GM23338 (cell line): ENCODE measurements around the gene CEP70. TPM values are rescaled to one million over a fixed set of nuclear protein-coding genes. Genes with fewer than 3 reads are reported as not detected.

Experiments used
- ATAC-seq: fragments of 200-7000 bp; cut with Tn5 transposase; 3 replicates; pipeline ENCODE4 v1.9.1; 2020
- DNase-seq: peaks from one replicate; pipeline ENCODE4 v3.0.0-alpha.2; 2015; ENCODE audit warnings: low spot score
- H2AFZ ChIP-seq: fragments of 200-600 bp; sonication (generic); 2 replicates; pipeline ENCODE4 v1.8.0; 2016; ENCODE audit warnings: antibody characterized with exemption, mild to moderate bottlenecking, moderate library complexity
- H3F3A ChIP-seq: fragments of 200-600 bp; sonication (generic); replicated peaks from 2 replicates; pipeline ENCODE4 v1.8.0; 2017; ENCODE audit warnings: antibody characterized with exemption, mixed run types, low read depth
- H3K27ac ChIP-seq: fragments of 200-600 bp; sonication (generic); 2 replicates; pipeline ENCODE4 v1.6.1; 2016; ENCODE audit warnings: low read depth
- H3K27me3 ChIP-seq: fragments of 200-600 bp; sonication (generic); 2 replicates; pipeline ENCODE4 v1.8.0; 2016; ENCODE audit warnings: mild to moderate bottlenecking, mixed run types, moderate library complexity; ENCODE audit not compliant: insufficient read depth
- H3K36me3 ChIP-seq: fragments of 200-600 bp; sonication (generic); 2 replicates; pipeline ENCODE4 v1.8.0; 2016; ENCODE audit warnings: mild to moderate bottlenecking; ENCODE audit not compliant: insufficient read depth
- H3K4me1 ChIP-seq: fragments of 200-600 bp; sonication (generic); 2 replicates; pipeline ENCODE4 v1.8.0; 2016; ENCODE audit warnings: mild to moderate bottlenecking, moderate library complexity; ENCODE audit not compliant: insufficient read depth
- H3K4me2 ChIP-seq: fragments of 200-600 bp; sonication (generic); 2 replicates; pipeline ENCODE4 v1.7.1; 2017; ENCODE audit warnings: mixed run types
- H3K4me3 ChIP-seq: fragments of 200-600 bp; sonication (generic); 2 replicates; pipeline ENCODE4 v1.6.1; 2016; ENCODE audit warnings: mixed run types
- H3K79me2 ChIP-seq: fragments of 200-600 bp; sonication (generic); replicated peaks from 2 replicates; pipeline ENCODE4 v1.8.0; 2017; ENCODE audit warnings: mild to moderate bottlenecking; ENCODE audit not compliant: insufficient read depth
- H3K9me2 ChIP-seq: fragments of 200-600 bp; sonication (generic); 2 replicates; pipeline ENCODE4 v1.8.0; 2017; ENCODE audit not compliant: insufficient read depth
- H4K20me1 ChIP-seq: fragments of 200-600 bp; sonication (generic); replicated peaks from 2 replicates; pipeline ENCODE4 v1.8.0; 2017; ENCODE audit warnings: mild to moderate bottlenecking; ENCODE audit not compliant: insufficient read depth
- H3K27ac Mint-ChIP-seq: 2 replicates; pipeline ENCODE4 v1.8.0; 2020; ENCODE audit warnings: inconsistent platforms, mild to moderate bottlenecking, moderate library complexity, mixed read lengths
- H3K27me3 Mint-ChIP-seq: 3 replicates; pipeline ENCODE4 v1.8.0; 2022; ENCODE audit warnings: low read depth, mild to moderate bottlenecking, moderate library complexity, mixed read lengths, inconsistent platforms; ENCODE audit not compliant: insufficient read depth, poor library complexity
- H3K36me3 Mint-ChIP-seq: 3 replicates; pipeline ENCODE4 v1.8.0; 2021; ENCODE audit warnings: low read depth, mild to moderate bottlenecking, inconsistent platforms, moderate library complexity, mixed read lengths
- H3K4me1 Mint-ChIP-seq: 3 replicates; pipeline ENCODE4 v1.8.0; 2020; ENCODE audit warnings: mild to moderate bottlenecking, inconsistent platforms, mixed read lengths
- H3K4me3 Mint-ChIP-seq: 3 replicates; pipeline ENCODE4 v1.8.0; 2021; ENCODE audit warnings: moderate library complexity, mild to moderate bottlenecking, inconsistent platforms, mixed read lengths
- H3K9me3 Mint-ChIP-seq: 3 replicates; pipeline ENCODE4 v1.8.0; 2020; ENCODE audit warnings: moderate library complexity, mild to moderate bottlenecking, inconsistent platforms, mixed read lengths
- CREB1 ChIP-seq: fragments of 250-450 bp; sonication (Bioruptor Pico); IDR thresholded peaks from 2 replicates; pipeline ENCODE4 v1.5.0; 2020; ENCODE audit warnings: low read depth, mild to moderate bottlenecking, moderate library complexity
- EZH2 ChIP-seq: fragments of 200-600 bp; sonication (generic); IDR thresholded peaks from one replicate; pipeline ENCODE4 v1.8.0; 2017; ENCODE audit warnings: antibody characterized with exemption, mild to moderate bottlenecking, low read depth; ENCODE audit not compliant: unreplicated experiment
- EZH2phosphoT487 ChIP-seq: fragments of 200-600 bp; sonication (generic); IDR thresholded peaks from one replicate; pipeline ENCODE4 v1.8.1; 2018; ENCODE audit warnings: antibody characterized with exemption; ENCODE audit not compliant: unreplicated experiment
- JUNB ChIP-seq: IDR thresholded peaks from one replicate; pipeline ENCODE4 v1.6.1; 2016; ENCODE audit warnings: antibody characterized with exemption; ENCODE audit not compliant: unreplicated experiment
- NANOG ChIP-seq: IDR thresholded peaks from 2 replicates; pipeline ENCODE4 v1.6.1; 2016; ENCODE audit warnings: antibody characterized with exemption, borderline replicate concordance
- POLR2AphosphoS5 ChIP-seq: IDR thresholded peaks from 2 replicates; pipeline ENCODE4 v1.6.1; 2016; ENCODE audit warnings: antibody characterized with exemption, low read depth
- STAT1 ChIP-seq: IDR thresholded peaks from one replicate; pipeline ENCODE4 v1.6.1; 2016; ENCODE audit warnings: antibody characterized with exemption; ENCODE audit not compliant: unreplicated experiment
- ZNF114 ChIP-seq: fragments of 250-450 bp; sonication (Bioruptor Pico); IDR thresholded peaks from 2 replicates; pipeline ENCODE4 v1.5.0; 2020; ENCODE audit warnings: mild to moderate bottlenecking, moderate library complexity
- ZNF331 ChIP-seq: fragments of 250-450 bp; sonication (Bioruptor Pico); IDR thresholded peaks from 2 replicates; pipeline ENCODE4 v1.5.0; 2020; ENCODE audit warnings: low read depth, mild to moderate bottlenecking, moderate library complexity
- polyA plus RNA-seq: library from polyadenylated mRNA; unstranded; fragments of >200 nt; fragmentation: Nextera tagmentation; extraction: Ambion mirVana; gene quantifications from 2 replicates; pipeline ENCODE4 v1.2.1, GENCODE V29; 2016
- total RNA-seq: library from RNA; depleted of rRNA; stranded (reverse); fragments of >200 nt; shearing (Covaris generic); gene quantifications from 2 replicates; pipeline ENCODE4 v1.2.3, GENCODE V29; 2014
- TF ChIP-seq, protein P1 (sequence below): fragments of 250-450 bp; sonication (Bioruptor Pico); IDR thresholded peaks from 2 replicates; pipeline ENCODE4 v1.5.0; 2020; ENCODE audit warnings: mild to moderate bottlenecking, moderate library complexity
- TF ChIP-seq, protein P2 (sequence below), 2 experiments: fragments of 200-600 bp in 1 of 2; sonication (generic) in 1 of 2; conservative IDR thresholded peaks; 2 replicates each; pipeline versions ENCODE4 v1.5.1 to v1.6.1; 2016 to 2017; ENCODE audit warnings: antibody characterized with exemption in 2 of 2, low read depth in 2 of 2, mild to moderate bottlenecking in 2 of 2, moderate library complexity in 1 of 2
- TF ChIP-seq, protein P3 (sequence below): IDR thresholded peaks from 2 replicates; pipeline ENCODE4 v1.6.1; 2016; ENCODE audit warnings: antibody characterized with exemption

CEP70 gene
- total and polyA plus RNA-seq, 2 experiments from 2014 or later: 28.8 to 31.4 TPM

DNA sequence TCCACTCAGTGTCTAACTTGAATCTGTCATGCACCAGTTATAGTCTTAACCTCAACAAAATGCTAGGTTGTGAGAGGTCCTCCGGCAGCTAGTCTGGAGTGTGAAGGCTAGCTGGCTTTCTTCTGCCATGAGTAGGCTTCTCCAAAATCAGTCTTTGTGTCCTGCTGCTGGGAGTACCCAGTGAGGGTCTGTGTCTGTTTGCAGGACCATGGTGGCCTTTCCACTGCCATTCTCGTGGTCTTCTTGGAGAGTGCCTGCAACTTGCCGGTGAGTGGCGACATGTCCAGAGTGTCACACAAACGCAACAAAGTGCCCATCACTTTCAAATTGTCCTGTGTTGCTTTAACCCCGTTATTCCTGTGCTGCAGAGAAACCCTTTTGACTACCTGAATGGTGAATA is 125.6 kb downstream of the CEP70 start:
- no peaks in the 10 kb centered on the region for H3K9me3 Mint-ChIP-seq
- no peaks in the 10 kb centered on the region for H3K27me3 ChIP-seq
- H3K4me3 ChIP-seq: no peak overlapping the region
- no peaks in the 10 kb centered on the region for H3K4me1 ChIP-seq
- H3K9me2 ChIP-seq: no peaks in the 10 kb centered on the region
- H3K4me2 ChIP-seq: no peak overlapping the region
- no peaks in the 10 kb centered on the region for H3K36me3 ChIP-seq
- H3K27ac Mint-ChIP-seq: no peak overlapping the region
- H3F3A ChIP-seq: no peaks in the 10 kb centered on the region
- peaks cover 6% of the 10 kb centered on the region; the same call in 2 of the 3 replicates for H3K4me1 Mint-ChIP-seq
- no peak for DNase-seq
- H2AFZ ChIP-seq: no peak overlapping the region
- 0 out of 2 replicates have a peak, but pooled peaks cover 3% of the 10 kb centered on the region for H4K20me1 ChIP-seq
- TF ChIP-seq ZNF114 (CRISPR knock-in tag) (no peak), JUNB (no peak), NANOG (no peak), CREB1 (CRISPR knock-in tag) (no peak), EZH2 (no peak), EZH2phosphoT487 (no peak), STAT1 (no peak), ZNF331 (CRISPR knock-in tag) (no peak), POLR2AphosphoS5 (no peak)
- TF ChIP-seq, protein P1, sequence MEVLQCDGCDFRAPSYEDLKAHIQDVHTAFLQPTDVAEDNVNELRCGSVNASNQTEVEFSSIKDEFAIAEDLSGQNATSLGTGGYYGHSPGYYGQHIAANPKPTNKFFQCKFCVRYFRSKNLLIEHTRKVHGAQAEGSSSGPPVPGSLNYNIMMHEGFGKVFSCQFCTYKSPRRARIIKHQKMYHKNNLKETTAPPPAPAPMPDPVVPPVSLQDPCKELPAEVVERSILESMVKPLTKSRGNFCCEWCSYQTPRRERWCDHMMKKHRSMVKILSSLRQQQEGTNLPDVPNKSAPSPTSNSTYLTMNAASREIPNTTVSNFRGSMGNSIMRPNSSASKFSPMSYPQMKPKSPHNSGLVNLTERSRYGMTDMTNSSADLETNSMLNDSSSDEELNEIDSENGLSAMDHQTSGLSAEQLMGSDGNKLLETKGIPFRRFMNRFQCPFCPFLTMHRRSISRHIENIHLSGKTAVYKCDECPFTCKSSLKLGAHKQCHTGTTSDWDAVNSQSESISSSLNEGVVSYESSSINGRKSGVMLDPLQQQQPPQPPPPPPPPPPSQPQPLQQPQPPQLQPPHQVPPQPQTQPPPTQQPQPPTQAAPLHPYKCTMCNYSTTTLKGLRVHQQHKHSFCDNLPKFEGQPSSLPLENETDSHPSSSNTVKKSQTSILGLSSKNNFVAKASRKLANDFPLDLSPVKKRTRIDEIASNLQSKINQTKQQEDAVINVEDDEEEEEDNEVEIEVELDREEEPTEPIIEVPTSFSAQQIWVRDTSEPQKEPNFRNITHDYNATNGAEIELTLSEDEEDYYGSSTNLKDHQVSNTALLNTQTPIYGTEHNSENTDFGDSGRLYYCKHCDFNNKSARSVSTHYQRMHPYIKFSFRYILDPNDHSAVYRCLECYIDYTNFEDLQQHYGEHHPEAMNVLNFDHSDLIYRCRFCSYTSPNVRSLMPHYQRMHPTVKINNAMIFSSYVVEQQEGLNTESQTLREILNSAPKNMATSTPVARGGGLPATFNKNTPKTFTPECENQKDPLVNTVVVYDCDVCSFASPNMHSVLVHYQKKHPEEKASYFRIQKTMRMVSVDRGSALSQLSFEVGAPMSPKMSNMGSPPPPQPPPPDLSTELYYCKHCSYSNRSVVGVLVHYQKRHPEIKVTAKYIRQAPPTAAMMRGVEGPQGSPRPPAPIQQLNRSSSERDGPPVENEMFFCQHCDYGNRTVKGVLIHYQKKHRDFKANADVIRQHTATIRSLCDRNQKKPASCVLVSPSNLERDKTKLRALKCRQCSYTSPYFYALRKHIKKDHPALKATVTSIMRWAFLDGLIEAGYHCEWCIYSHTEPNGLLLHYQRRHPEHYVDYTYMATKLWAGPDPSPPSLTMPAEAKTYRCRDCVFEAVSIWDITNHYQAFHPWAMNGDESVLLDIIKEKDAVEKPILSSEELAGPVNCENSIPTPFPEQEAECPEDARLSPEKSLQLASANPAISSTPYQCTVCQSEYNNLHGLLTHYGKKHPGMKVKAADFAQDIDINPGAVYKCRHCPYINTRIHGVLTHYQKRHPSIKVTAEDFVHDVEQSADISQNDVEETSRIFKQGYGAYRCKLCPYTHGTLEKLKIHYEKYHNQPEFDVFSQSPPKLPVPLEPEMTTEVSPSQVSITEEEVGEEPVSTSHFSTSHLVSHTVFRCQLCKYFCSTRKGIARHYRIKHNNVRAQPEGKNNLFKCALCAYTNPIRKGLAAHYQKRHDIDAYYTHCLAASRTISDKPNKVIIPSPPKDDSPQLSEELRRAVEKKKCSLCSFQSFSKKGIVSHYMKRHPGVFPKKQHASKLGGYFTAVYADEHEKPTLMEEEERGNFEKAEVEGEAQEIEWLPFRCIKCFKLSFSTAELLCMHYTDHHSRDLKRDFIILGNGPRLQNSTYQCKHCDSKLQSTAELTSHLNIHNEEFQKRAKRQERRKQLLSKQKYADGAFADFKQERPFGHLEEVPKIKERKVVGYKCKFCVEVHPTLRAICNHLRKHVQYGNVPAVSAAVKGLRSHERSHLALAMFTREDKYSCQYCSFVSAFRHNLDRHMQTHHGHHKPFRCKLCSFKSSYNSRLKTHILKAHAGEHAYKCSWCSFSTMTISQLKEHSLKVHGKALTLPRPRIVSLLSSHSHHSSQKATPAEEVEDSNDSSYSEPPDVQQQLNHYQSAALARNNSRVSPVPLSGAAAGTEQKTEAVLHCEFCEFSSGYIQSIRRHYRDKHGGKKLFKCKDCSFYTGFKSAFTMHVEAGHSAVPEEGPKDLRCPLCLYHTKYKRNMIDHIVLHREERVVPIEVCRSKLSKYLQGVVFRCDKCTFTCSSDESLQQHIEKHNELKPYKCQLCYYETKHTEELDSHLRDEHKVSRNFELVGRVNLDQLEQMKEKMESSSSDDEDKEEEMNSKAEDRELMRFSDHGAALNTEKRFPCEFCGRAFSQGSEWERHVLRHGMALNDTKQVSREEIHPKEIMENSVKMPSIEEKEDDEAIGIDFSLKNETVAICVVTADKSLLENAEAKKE (CRISPR knock-in tag): no peak
- TF ChIP-seq, protein P2, sequence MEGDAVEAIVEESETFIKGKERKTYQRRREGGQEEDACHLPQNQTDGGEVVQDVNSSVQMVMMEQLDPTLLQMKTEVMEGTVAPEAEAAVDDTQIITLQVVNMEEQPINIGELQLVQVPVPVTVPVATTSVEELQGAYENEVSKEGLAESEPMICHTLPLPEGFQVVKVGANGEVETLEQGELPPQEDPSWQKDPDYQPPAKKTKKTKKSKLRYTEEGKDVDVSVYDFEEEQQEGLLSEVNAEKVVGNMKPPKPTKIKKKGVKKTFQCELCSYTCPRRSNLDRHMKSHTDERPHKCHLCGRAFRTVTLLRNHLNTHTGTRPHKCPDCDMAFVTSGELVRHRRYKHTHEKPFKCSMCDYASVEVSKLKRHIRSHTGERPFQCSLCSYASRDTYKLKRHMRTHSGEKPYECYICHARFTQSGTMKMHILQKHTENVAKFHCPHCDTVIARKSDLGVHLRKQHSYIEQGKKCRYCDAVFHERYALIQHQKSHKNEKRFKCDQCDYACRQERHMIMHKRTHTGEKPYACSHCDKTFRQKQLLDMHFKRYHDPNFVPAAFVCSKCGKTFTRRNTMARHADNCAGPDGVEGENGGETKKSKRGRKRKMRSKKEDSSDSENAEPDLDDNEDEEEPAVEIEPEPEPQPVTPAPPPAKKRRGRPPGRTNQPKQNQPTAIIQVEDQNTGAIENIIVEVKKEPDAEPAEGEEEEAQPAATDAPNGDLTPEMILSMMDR (conservative IDR thresholded peaks at IDR 0.05; ENCODE audit: low read depth in 2 of 2): no peak
- TF ChIP-seq, protein P3, sequence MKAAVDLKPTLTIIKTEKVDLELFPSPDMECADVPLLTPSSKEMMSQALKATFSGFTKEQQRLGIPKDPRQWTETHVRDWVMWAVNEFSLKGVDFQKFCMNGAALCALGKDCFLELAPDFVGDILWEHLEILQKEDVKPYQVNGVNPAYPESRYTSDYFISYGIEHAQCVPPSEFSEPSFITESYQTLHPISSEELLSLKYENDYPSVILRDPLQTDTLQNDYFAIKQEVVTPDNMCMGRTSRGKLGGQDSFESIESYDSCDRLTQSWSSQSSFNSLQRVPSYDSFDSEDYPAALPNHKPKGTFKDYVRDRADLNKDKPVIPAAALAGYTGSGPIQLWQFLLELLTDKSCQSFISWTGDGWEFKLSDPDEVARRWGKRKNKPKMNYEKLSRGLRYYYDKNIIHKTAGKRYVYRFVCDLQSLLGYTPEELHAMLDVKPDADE: no peak
- H3K27ac ChIP-seq: no peak overlapping the region
- ATAC-seq: no peak
- no peak overlapping the region for H3K4me3 Mint-ChIP-seq
- no peaks in the 10 kb centered on the region for H3K27me3 Mint-ChIP-seq
- H3K79me2 ChIP-seq: no peaks in the 10 kb centered on the region
- no peaks in the 10 kb centered on the region; the same call in 2 of the 3 replicates for H3K36me3 Mint-ChIP-seq
